Jurkat, Clone E6-1 (cell line): Measurements from ENCODE around the gene ZNF70.

Experiments
- DNase-seq: peaks from one replicate; pipeline ENCODE4 v3.0.0-alpha.2; 2011; ENCODE audit warnings: low read depth, low spot score
- H3K4me3 ChIP-seq: 2 replicates; pipeline ENCODE4 v1.5.1; 2011; ENCODE audit warnings: mild to moderate bottlenecking, low read length, control low read depth, moderate library complexity

Gene ZNF70

DNA sequence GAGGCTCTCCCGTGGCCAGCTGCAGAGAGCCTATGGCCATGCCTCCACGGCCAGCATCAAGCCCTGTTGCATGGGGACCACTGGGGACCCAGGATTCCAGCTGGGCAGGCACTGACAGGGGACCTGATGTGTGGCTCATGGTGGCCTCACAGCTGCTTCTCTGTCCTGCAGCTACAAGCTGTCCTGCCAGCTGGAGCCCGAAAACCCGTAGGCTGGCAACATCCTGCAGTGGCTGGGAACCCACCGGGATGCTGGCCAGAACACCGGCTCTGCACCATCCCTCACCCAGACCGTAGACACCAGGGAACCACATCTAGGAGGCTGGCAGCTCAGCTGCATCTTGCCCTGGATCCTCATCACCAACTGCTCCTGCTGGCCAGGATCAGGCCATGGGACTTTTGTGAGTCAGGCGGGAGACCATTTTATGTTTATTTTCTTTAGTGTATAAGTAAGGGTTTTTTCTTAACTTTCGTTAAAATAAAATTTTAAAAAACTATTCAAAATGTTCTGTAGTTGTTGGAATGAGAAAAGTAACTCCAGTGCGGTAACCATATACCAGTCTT, 52.2 kb downstream of the ZNF70 start:
- H3K4me3 ChIP-seq: no peak overlapping the region
- DNase-seq: no peak

GRCh38 chr22:23698094-23698493, 52.8 kb downstream of the ZNF70 start:
- H3K4me3 ChIP-seq: no peak overlapping the region
- no peak for DNase-seq

DNA sequence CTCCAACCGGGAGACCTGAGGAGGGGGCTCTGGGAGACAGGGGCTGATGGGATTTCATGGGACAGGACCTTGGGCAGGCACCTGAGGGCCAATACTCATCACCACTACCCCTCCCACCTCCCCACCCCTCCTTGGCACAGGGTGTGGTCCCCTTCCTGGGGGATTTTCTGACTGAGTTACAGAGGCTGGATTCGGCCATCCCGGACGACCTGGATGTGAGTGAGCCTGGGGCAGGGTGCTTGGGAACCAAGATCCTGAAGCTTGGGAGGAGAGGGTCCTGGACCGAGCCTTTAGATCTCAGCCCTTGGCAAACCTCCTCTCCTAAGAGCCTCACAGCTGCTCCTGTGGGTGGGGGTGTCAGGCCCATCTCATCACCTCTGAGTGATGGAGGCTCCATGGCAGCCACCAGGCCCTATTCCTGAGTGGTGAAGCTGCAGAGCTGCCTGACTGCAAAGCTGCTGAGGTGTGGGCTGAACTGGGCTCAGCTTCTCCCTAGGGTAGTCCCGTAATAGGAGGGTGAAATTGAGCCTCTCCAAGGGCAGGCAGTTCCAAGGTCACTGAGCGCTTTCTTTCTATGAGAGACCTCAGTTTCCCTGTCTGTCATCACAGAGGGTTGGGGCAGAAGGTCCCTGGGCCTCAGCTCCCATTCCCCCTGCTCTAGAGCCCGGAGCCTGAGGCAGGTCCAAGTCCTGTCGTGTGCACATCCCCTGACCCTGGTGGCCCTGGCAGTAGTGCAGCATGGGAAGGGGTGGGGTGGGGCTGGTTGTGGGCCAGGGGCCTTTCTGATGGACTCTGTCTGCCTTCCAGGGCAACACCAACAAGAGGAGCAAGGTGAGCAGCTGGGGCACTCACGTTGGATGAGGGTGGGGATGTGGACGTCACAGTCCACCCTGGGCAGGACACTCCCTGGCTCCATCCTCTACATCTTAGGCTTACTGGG, 53.6 kb downstream of the ZNF70 start:
- H3K4me3 ChIP-seq: peak overlapping the region; percentile 59
- no peak for DNase-seq

DNA sequence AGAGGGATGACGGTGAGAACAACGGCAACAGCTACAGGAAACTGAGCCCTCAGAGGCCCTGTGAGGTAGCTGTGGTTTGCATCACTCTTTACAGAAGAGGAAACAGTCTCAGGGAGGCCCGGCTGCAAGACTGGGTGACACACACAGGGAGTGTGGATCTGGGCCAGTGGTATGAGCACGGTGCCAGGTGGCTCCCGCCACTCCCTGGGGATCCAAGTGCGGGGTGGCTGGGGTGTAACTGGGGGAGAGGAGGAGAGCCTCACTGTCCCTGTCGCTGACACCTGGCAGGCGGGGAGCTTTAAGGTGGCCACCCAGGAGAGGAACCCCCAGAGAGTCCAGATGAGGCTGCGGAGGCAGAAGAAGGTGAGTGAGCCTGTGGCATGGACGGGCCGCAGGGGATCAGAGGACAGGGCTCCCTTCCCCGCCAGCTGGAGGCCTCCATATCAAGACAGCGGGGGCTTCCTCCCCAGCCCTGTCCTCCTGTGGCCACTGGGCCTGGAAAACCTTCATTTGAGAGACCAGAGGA, 54.5 kb downstream of the ZNF70 start:
- H3K4me3 ChIP-seq: peak overlapping the region; percentile 59
- peak; percentile 95 for DNase-seq

DNA sequence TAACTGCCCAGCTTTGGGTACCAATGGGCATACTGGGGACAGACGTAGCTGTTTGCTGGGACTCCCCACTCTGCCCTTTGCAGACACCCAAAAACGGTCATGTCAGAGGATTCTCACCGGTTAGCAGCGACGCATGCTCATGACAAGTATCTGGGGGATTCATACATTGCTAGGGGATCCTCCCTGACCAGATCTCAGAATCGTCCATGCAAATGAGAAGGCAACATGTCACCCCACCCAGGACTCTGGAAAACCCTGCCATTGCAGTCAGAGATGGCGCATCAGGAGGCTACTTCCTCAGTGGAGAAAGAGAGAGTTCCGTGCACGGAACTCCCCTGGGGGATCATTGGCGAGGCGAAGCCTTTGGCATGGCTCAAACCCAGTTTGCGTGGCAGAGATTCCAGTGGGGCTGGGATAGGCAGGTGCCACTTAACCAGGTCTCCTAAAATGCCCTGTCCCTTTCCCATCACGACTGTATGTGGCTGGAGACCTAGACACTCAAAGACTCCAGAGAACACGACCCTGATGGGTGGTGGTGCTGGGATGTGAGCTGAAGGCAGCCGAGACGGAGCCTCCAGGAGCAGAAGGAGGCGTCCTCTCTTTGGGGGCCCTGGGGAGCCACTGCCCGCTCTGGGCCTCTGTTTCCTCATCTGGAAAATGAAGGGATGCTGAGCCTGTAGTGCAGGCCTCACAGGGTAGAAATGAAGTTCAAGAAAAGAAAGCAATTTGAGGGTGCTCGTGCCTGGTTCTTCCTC, 55.2 kb downstream of the ZNF70 start:
- peak overlapping the region; percentile 59 for H3K4me3 ChIP-seq
- no peak for DNase-seq

- no peak overlapping the region for H3K4me3 ChIP-seq
- no peak for DNase-seq
Observed at GRCh38 chr22:23695141-23695540, 55.8 kb downstream of the ZNF70 start.

- DNase-seq: no peak
- H3K4me3 ChIP-seq: no peak overlapping the region
Observed at GRCh38 chr22:23693979-23694680, 56.8 kb downstream of the ZNF70 start.

- DNase-seq: no peak
- H3K4me3 ChIP-seq: no peak overlapping the region
Observed at GRCh38 chr22:23692598-23693291, 58.2 kb downstream of the ZNF70 start.

DNA sequence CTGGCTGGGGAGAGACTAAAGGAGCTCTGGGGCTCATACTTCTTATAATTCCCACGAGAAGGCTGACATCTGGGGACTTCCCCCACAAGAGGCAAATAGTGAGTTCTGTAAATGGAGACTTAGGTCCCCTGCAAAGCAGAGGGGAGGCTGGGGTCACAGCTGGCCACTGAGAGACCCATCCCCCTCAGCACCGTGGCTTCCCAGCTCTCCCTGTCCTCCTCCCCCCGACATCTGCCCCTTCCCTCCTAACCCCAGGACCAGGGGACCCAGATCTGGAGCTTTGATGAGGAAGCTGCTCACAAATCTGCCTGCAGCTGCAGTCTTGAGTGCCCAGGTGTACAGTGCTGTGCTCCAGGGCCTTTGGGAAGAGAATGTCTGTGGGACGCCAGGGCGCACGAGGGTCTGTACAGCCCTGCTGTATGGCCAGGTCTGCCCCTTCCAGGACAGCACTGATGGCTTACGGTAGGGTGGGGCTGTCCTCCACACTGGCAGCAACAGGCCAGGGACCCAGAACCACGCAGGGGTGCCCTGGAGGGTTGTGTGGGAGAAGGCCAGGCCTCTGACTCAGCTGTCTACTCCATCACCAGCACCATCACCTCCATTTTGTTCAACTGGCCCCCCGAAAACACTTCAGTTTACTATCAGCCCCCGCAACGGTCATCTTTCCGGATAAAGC, 59.0 kb downstream of the ZNF70 start:
- DNase-seq: no peak
- no peak overlapping the region for H3K4me3 ChIP-seq

GRCh38 chr22:23690713-23691112, 60.2 kb downstream of the ZNF70 start, which contains the start of gene RGL4:
Gene RGL4, plus strand, starts transcription at chr22:23691013. Its CDS starts 1,018 bp downstream, at chr22:23692031.
- DNase-seq: no peak
- H3K4me3 ChIP-seq: no peak within 1 kb of the TSS

GRCh38 chr22:23689414-23689813, 61.5 kb downstream of the ZNF70 start:
- no peak for DNase-seq

More at GRCh38 chr22:23689414-23689813, 61.5 kb downstream of the ZNF70 start:
- no peak overlapping the region for H3K4me3 ChIP-seq
